GM21723 (cell line): ENCODE results near the gene PANK1.
"Not testable (repeated sequence)": the region's sequence is repeated elsewhere in the genome, so short reads cannot be mapped to it uniquely, and the experiment has no call there.

Experiments
- ATAC-seq: cut with Tn5 transposase; IDR thresholded peaks from one replicate; pipeline ENCODE4 v1.9.1; 2021; ENCODE audit warnings: mild to moderate bottlenecking, moderate library complexity; ENCODE audit not compliant: unreplicated experiment

Gene PANK1

GRCh38 chr10:89622151-89622550, 22.9 kb downstream of the PANK1 start:
- ATAC-seq = no peak

GRCh38 chr10:89621438-89621837, 23.6 kb downstream of the PANK1 start:
- no peak for ATAC-seq

- not testable (repeated sequence) for ATAC-seq
Observed at GRCh38 chr10:89620296-89620695, 24.7 kb downstream of the PANK1 start.

- no peak for ATAC-seq
Observed at GRCh38 chr10:89615824-89616223, 29.2 kb downstream of the PANK1 start.

GRCh38 chr10:89615112-89615511, 29.9 kb downstream of the PANK1 start:
- no peak for ATAC-seq

- no peak for ATAC-seq
Observed at GRCh38 chr10:89613582-89613981, 31.5 kb downstream of the PANK1 start.

- no peak for ATAC-seq
Observed at GRCh38 chr10:89611282-89611681, 33.8 kb downstream of the PANK1 start.

- ATAC-seq = peak; percentile 96
Observed at GRCh38 chr10:89609833-89610346, 35.2 kb downstream of the PANK1 start.

- ATAC-seq = no peak
Observed at GRCh38 chr10:89604200-89604599, 40.8 kb downstream of the PANK1 start.

GRCh38 chr10:89602919-89603318, 42.1 kb downstream of the PANK1 start:
- ATAC-seq = no peak

GRCh38 chr10:89601728-89602361, 43.2 kb downstream of the PANK1 start:
- ATAC-seq = no peak

- no peak for ATAC-seq
Observed at GRCh38 chr10:89600041-89600440, 45.0 kb downstream of the PANK1 start.

- ATAC-seq = no peak
Observed at GRCh38 chr10:89593043-89593442, 52.0 kb downstream of the PANK1 start.

- no peak for ATAC-seq
Observed at GRCh38 chr10:89592539-89592938, 52.5 kb downstream of the PANK1 start.

- no peak for ATAC-seq
Observed at GRCh38 chr10:89591796-89592271, 53.2 kb downstream of the PANK1 start.

- no peak for ATAC-seq
Observed at GRCh38 chr10:89591111-89591795, 53.8 kb downstream of the PANK1 start.

GRCh38 chr10:89590326-89590725, 54.7 kb downstream of the PANK1 start:
- ATAC-seq = no peak

- ATAC-seq = no peak
Observed at GRCh38 chr10:89589101-89589720, 55.8 kb downstream of the PANK1 start.

- ATAC-seq = no peak
Observed at GRCh38 chr10:89588671-89589070, 56.4 kb downstream of the PANK1 start.

GRCh38 chr10:89582022-89582421, 63.0 kb downstream of the PANK1 start:
- ATAC-seq = no peak

GRCh38 chr10:89580243-89580642, 64.8 kb downstream of the PANK1 start:
- no peak for ATAC-seq

- ATAC-seq = no peak
Observed at GRCh38 chr10:89576696-89577095, 68.3 kb downstream of the PANK1 start.
